ENCODE measurements around the gene C11orf65.
"Not testable (repeated sequence)": the region's sequence is repeated elsewhere in the genome, so short reads cannot be mapped to it uniquely, and the experiment has no call there.

Gene C11orf65

GRCh38 chr11:108472681-108473080 lies 5.4 kb upstream of the C11orf65 start:
- no peak for DNase-seq

GRCh38 chr11:108468478-108468864 lies 1.1 kb upstream of the C11orf65 start:
- no peak for DNase-seq

- no peak for DNase-seq
Measured at GRCh38 chr11:108466405-108466804, 924 bp downstream of the C11orf65 start.

GRCh38 chr11:108453207-108453835 lies 14.0 kb downstream of the C11orf65 start:
- DNase-seq: no peak

GRCh38 chr11:108441445-108441844 lies 25.9 kb downstream of the C11orf65 start:
- not testable (repeated sequence) for DNase-seq

- DNase-seq: no peak
Measured at GRCh38 chr11:108436594-108436993, 30.7 kb downstream of the C11orf65 start.

GRCh38 chr11:108435066-108435465 lies 32.3 kb downstream of the C11orf65 start:
- DNase-seq: no peak

- no peak for DNase-seq
Measured at GRCh38 chr11:108432783-108433182, 34.5 kb downstream of the C11orf65 start.

- no peak for DNase-seq
Measured at GRCh38 chr11:108431997-108432396, 35.3 kb downstream of the C11orf65 start.

- no peak for DNase-seq
Measured at GRCh38 chr11:108431370-108431769, 36.0 kb downstream of the C11orf65 start.

- not testable (repeated sequence) for DNase-seq
Measured at GRCh38 chr11:108417551-108417950, 49.8 kb downstream of the C11orf65 start.

GRCh38 chr11:108414958-108415357 lies 52.4 kb downstream of the C11orf65 start:
- no peak for DNase-seq

GRCh38 chr11:108405706-108406105 lies 61.6 kb downstream of the C11orf65 start:
- DNase-seq: no peak

- DNase-seq: no peak
Measured at GRCh38 chr11:108403052-108403451, 64.3 kb downstream of the C11orf65 start.

GRCh38 chr11:108402241-108402640 lies 65.1 kb downstream of the C11orf65 start:
- DNase-seq: no peak

- no peak for DNase-seq
Measured at GRCh38 chr11:108398439-108398838, 68.9 kb downstream of the C11orf65 start.

- DNase-seq: not testable (repeated sequence)
Measured at GRCh38 chr11:108396672-108397071, 70.7 kb downstream of the C11orf65 start.

GRCh38 chr11:108394744-108395284 lies 72.5 kb downstream of the C11orf65 start:
- DNase-seq: no peak

- no peak for DNase-seq
Measured at GRCh38 chr11:108393046-108393445, 74.3 kb downstream of the C11orf65 start.

- no peak for DNase-seq
Measured at GRCh38 chr11:108392353-108392752, 75.0 kb downstream of the C11orf65 start.

GRCh38 chr11:108388576-108388975 lies 78.8 kb downstream of the C11orf65 start:
- no peak for DNase-seq

- DNase-seq: not testable (repeated sequence)
Measured at GRCh38 chr11:108373505-108373904, 93.8 kb downstream of the C11orf65 start.

- no peak for DNase-seq
Measured at GRCh38 chr11:108370990-108371389, 96.3 kb downstream of the C11orf65 start.

- no peak for DNase-seq
Measured at GRCh38 chr11:108370315-108370714, 97.0 kb downstream of the C11orf65 start.

- DNase-seq: no peak
Measured at GRCh38 chr11:108369064-108369463, 98.3 kb downstream of the C11orf65 start.
